ENCODE results near the gene BRINP3.
"Not testable (repeated sequence)": the region's sequence is repeated elsewhere in the genome, so short reads cannot be mapped to it uniquely, and the experiment has no call there.

BRINP3 gene

GRCh38 chr1:190124068-190124467 is 353.6 kb downstream of the BRINP3 start:
- DNase-seq (ENCODE audit: low read depth in 1 of 2, low spot score in 1 of 2), result no peak

- DNase-seq (ENCODE audit: low read depth in 1 of 2, low spot score in 1 of 2), result not testable (repeated sequence)
Observed at GRCh38 chr1:190120564-190120963, 357.1 kb downstream of the BRINP3 start.

GRCh38 chr1:190119683-190120082 is 358.0 kb downstream of the BRINP3 start:
- no peak for DNase-seq (ENCODE audit: low read depth in 1 of 2, low spot score in 1 of 2)

- no peak for DNase-seq (ENCODE audit: low read depth in 1 of 2, low spot score in 1 of 2)
Observed at GRCh38 chr1:190116921-190117320, 360.7 kb downstream of the BRINP3 start.

- DNase-seq (ENCODE audit: low read depth in 1 of 2, low spot score in 1 of 2), result no peak
Observed at GRCh38 chr1:190104961-190105360, 372.7 kb downstream of the BRINP3 start.

- DNase-seq (ENCODE audit: low read depth in 1 of 2, low spot score in 1 of 2), result no peak
Observed at GRCh38 chr1:190102757-190103326, 374.8 kb downstream of the BRINP3 start.

GRCh38 chr1:190101756-190102155 is 375.9 kb downstream of the BRINP3 start:
- DNase-seq (ENCODE audit: low read depth in 1 of 2, low spot score in 1 of 2), result no peak

GRCh38 chr1:190098756-190099155 is 378.9 kb downstream of the BRINP3 start:
- no peak for DNase-seq (ENCODE audit: low read depth in 1 of 2, low spot score in 1 of 2)

- DNase-seq (ENCODE audit: low read depth in 1 of 2, low spot score in 1 of 2), result no peak
Observed at GRCh38 chr1:190098107-190098506, 379.6 kb downstream of the BRINP3 start.

- no peak for DNase-seq (ENCODE audit: low read depth in 1 of 2, low spot score in 1 of 2)
Observed at GRCh38 chr1:190095596-190095995, 382.1 kb downstream of the BRINP3 start.

- no peak for DNase-seq (ENCODE audit: low read depth in 1 of 2, low spot score in 1 of 2)
Observed at GRCh38 chr1:190084552-190084951, 393.1 kb downstream of the BRINP3 start.

- no peak for DNase-seq (ENCODE audit: low read depth in 1 of 2, low spot score in 1 of 2)
Observed at GRCh38 chr1:190068304-190068703, 409.4 kb downstream of the BRINP3 start.

- DNase-seq (ENCODE audit: low read depth in 1 of 2, low spot score in 1 of 2), result no peak
Observed at GRCh38 chr1:190067592-190067991, 410.1 kb downstream of the BRINP3 start.

- no peak for DNase-seq (ENCODE audit: low read depth in 1 of 2, low spot score in 1 of 2)
Observed at GRCh38 chr1:190066011-190066410, 411.7 kb downstream of the BRINP3 start.

- no peak for DNase-seq (ENCODE audit: low read depth in 1 of 2, low spot score in 1 of 2)
Observed at GRCh38 chr1:190049314-190049713, 428.4 kb downstream of the BRINP3 start.

Data from activated CD4-positive, alpha-beta T cell treated with anti-CD3 and anti-CD28 coated beads, Interleukin-2, amount 50 U/mL, for 24 hours (primary cell).